K562 (cell line): ENCODE data around the gene ZNRF1.

Experiments used
- REST ChIP-seq, 2 experiments: fragments of 450-650 bp; formaldehyde crosslinking in 1 of 2; IDR thresholded peaks; 2 replicates each; pipeline versions ENCODE4 v1.4.0 to v1.6.1; 2014 to 2020; ENCODE audit warnings: mild to moderate bottlenecking in 2 of 2, borderline replicate concordance in 1 of 2, low read depth in 1 of 2
- RFX1 ChIP-seq: fragments of 450-650 bp; IDR thresholded peaks from 2 replicates; pipeline ENCODE4 v1.6.1; 2016; ENCODE audit warnings: mild to moderate bottlenecking, moderate library complexity
- TAF1 ChIP-seq: IDR thresholded peaks from 2 replicates; pipeline ENCODE4 v1.6.1; 2011; ENCODE audit warnings: mild to moderate bottlenecking, low read length, moderate library complexity; ENCODE audit not compliant: insufficient read depth, control insufficient read depth, severe bottlenecking; ENCODE audit errors: extremely low read depth
- ZNF77 ChIP-seq: fragments of 250-450 bp; sonication (Bioruptor Pico); IDR thresholded peaks from 2 replicates; pipeline ENCODE4 v1.5.0; 2020

GRCh38 chr16:74984194-74984528, 14.7 kb upstream of the ZNRF1 start:
- TF ChIP-seq ZNF77 (CRISPR knock-in tag) (no peak), REST (IDR thresholded peaks at IDR 0.05; ENCODE audit: borderline replicate concordance) (no peak), REST (CRISPR knock-in tag; IDR thresholded peaks at IDR 0.05; ENCODE audit: low read depth) (no peak), TAF1 (no peak), RFX1 (no peak)
